Activated CD4-positive, alpha-beta T cell treated with anti-CD3 and anti-CD28 coated beads for 24 hours (primary cell): ENCODE measurements around the gene BTNL8.
"Not testable (repeated sequence)": the region's sequence is repeated elsewhere in the genome, so short reads cannot be mapped to it uniquely, and the experiment has no call there.

Experiments
- DNase-seq, 2 donors: peaks; one replicate each; pipeline ENCODE4 v3.0.0-alpha.2; 2020; ENCODE audit warnings: low read depth in 2 of 2

BTNL8 gene

GRCh38 chr5:180874804-180875582, 24.0 kb upstream of the BTNL8 start:
- DNase-seq: no peak

GRCh38 chr5:180875860-180876426, 23.0 kb upstream of the BTNL8 start:
- DNase-seq: no peak

- not testable (repeated sequence) for DNase-seq
Observed at GRCh38 chr5:180885845-180886529, 13.0 kb upstream of the BTNL8 start.

GRCh38 chr5:180889381-180889780, 9.6 kb upstream of the BTNL8 start:
- DNase-seq: no peak

GRCh38 chr5:180895330-180895729, 3.6 kb upstream of the BTNL8 start:
- DNase-seq: not testable (repeated sequence)

- DNase-seq: no peak
Observed at GRCh38 chr5:180900178-180900577, 1.2 kb downstream of the BTNL8 start.

- DNase-seq: no peak
Observed at GRCh38 chr5:180901319-180902009, 2.5 kb downstream of the BTNL8 start.

- DNase-seq: no peak
Observed at GRCh38 chr5:180908400-180908799, 9.4 kb downstream of the BTNL8 start.

GRCh38 chr5:180908998-180909731, 10.2 kb downstream of the BTNL8 start:
- no peak for DNase-seq

- no peak for DNase-seq
Observed at GRCh38 chr5:180909782-180910181, 10.8 kb downstream of the BTNL8 start.

GRCh38 chr5:180910182-180910581, 11.2 kb downstream of the BTNL8 start:
- DNase-seq: no peak

GRCh38 chr5:180910735-180911134, 11.8 kb downstream of the BTNL8 start:
- no peak for DNase-seq

GRCh38 chr5:180914646-180915045, 15.7 kb downstream of the BTNL8 start:
- DNase-seq: no peak

- DNase-seq: no peak
Observed at GRCh38 chr5:180915924-180916323, 17.0 kb downstream of the BTNL8 start.

GRCh38 chr5:180918380-180918779, 19.4 kb downstream of the BTNL8 start:
- DNase-seq: no peak

GRCh38 chr5:180920710-180921109, 21.8 kb downstream of the BTNL8 start:
- DNase-seq: no peak

GRCh38 chr5:180922932-180923331, 24.0 kb downstream of the BTNL8 start:
- DNase-seq: no peak

GRCh38 chr5:180932660-180933059, 33.7 kb downstream of the BTNL8 start:
- no peak for DNase-seq

GRCh38 chr5:180935203-180935602, 36.2 kb downstream of the BTNL8 start:
- no peak for DNase-seq

- no peak for DNase-seq
Observed at GRCh38 chr5:180938294-180938693, 39.3 kb downstream of the BTNL8 start.

- DNase-seq: no peak
Observed at GRCh38 chr5:180950291-180950949, 51.5 kb downstream of the BTNL8 start.
